Activated CD4-positive, CD25-positive, alpha-beta regulatory T cell treated with anti-CD3 and anti-CD28 coated beads, Interleukin-2, amount 50 U/mL, for 24 hours (primary cell): Measurements from ENCODE around the gene IGSF10.
A peak's percentile ranks its signal among the peaks of the same experiment; 100 is the strongest.
"Not testable (repeated sequence)": the region's sequence is repeated elsewhere in the genome, so short reads cannot be mapped to it uniquely, and the experiment has no call there.

Experiments used
- ATAC-seq, 2 donors: fragments of 150-1000 bp; cut with Tn5 transposase; one replicate each; pipeline ENCODE4 v1.10.0; 2021; ENCODE audit warnings: mild to moderate bottlenecking in 1 of 2, moderate library complexity in 1 of 2

IGSF10 gene

DNA sequence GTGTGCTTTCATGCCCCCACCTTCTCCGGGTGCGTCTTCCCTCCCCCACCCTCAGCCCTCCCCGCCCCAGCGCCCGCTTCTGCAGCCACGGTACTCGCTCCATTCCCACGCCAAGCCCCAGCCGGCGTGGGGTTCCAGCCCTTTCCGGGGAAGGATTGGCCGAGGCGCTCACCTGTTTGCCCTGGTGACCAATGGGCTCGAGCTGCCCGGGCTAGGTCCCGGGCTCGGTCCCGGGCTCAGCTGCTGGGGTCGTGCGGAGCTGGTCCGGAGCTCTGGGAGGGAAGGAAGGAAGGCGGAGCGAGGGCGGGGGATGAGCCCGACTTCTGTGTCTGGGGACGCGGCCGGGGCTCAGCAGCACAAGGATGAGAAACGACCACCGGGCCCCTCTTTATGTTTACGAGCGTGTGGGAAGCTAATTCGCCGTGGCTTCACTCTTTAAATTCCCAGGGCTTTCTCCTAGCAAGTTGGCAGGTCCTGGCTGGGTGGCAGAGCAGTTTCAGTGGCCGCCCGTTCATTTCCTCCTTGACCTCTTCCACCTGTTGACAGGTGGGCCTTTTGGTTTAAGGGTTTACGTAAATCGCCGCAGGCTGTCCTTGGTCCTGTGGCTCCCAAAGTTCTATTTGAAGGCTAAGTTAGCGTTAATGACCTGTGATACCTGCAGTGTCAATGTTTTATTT, at the start of gene IGSF10:
Gene IGSF10, minus strand, starts transcription at position 288 of the 677 bp plus-strand sequence. CDS start 2,352 bp downstream, outside the sequence.
- ATAC-seq = no peak

- ATAC-seq = not testable (repeated sequence)
Measured at GRCh38 chr3:151509468-151510135, 48.7 kb upstream of the IGSF10 start.

DNA sequence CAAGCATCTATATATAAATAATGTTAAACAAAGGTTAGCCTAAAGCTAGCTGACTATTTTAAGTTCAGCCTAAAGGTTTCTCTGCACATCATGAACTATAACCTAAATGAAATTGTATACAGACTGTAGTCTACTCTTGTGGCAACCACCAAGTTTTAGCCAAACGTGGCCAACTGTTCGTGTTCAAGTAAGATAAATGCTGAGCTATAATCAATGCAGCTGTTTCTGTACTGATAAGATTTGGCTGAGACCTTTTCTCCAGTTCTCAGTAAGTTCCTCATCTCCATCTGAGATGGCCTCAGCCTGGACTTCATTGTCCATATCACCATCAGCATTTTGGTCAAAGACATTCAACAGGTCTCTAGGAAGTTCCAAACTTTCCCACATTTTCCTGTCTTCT, 43.7 kb upstream of the IGSF10 start:
- ATAC-seq = no peak

- ATAC-seq = no peak
Measured at GRCh38 chr3:151503074-151503473, 42.2 kb upstream of the IGSF10 start.

GRCh38 chr3:151501923-151502632, 41.2 kb upstream of the IGSF10 start:
- ATAC-seq = no peak

- ATAC-seq = no peak
Measured at GRCh38 chr3:151501171-151501922, 40.5 kb upstream of the IGSF10 start.

DNA sequence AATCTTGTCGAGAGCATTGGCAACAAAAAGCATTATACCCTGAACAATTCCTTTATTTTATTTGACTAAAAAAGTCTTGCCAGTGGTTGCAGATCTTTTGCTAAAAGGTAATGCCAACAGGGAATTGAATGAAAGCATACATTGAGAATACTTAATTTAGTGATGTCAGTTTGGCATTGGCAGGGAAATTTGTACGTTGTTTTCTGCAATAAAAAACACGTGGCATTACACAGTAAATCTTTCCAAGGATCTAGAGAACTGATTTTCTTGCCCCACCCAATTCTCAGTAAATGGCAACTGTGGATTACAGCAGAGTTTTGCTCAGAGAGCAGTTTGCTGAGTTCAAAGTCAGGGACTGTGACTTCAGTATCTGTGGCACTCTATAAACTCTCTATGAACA, 38.3 kb upstream of the IGSF10 start:
- ATAC-seq = no peak

DNA sequence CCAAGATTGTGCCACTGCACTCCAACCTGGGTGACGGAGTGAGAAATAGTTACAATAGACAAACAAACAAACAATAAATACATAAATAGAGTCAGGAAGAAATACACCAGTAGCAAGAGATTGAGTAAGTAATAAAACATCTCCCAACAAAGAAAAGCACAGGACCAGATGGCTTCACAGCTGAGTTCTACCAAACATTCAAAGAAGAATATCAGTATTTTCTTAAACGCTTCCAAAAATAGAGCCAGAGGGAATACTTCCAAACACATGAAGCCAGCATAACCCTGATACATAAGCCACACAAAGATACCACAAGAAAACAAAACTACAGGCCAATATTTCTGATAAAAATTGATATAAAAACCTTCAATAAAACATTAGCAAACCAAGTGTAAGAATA, 30.7 kb upstream of the IGSF10 start:
- no peak for ATAC-seq

- not testable (repeated sequence) for ATAC-seq
Measured at GRCh38 chr3:151487833-151488232, 27.0 kb upstream of the IGSF10 start.

- no peak for ATAC-seq
Measured at GRCh38 chr3:151483961-151484520, 23.2 kb upstream of the IGSF10 start.

DNA sequence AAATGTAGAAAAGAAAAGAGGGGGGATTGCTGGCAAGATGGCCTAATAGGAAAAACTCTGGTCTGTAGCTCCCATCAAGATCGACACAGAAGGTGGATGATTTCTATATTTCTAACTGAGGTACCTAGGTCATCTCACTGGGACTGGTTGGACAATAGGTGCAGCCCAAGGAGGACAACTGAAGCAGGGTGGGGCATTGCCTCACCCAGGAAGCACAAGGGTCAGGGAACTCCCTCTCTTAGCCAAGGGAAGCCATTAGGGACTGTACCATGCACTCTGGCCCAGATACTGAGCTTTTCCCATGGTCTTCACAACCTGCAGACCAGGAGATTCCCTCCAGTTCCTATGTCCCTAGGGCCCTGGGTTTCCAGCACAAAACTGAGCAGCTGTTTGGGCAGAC, 22.6 kb upstream of the IGSF10 start:
- ATAC-seq = no peak

- ATAC-seq = no peak
Measured at GRCh38 chr3:151480492-151480891, 19.6 kb upstream of the IGSF10 start.

- ATAC-seq = no peak
Measured at GRCh38 chr3:151479452-151479851, 18.6 kb upstream of the IGSF10 start.

GRCh38 chr3:151478335-151478697, 17.5 kb upstream of the IGSF10 start:
- ATAC-seq = no peak

GRCh38 chr3:151477591-151478334, 16.9 kb upstream of the IGSF10 start:
- no peak for ATAC-seq

DNA sequence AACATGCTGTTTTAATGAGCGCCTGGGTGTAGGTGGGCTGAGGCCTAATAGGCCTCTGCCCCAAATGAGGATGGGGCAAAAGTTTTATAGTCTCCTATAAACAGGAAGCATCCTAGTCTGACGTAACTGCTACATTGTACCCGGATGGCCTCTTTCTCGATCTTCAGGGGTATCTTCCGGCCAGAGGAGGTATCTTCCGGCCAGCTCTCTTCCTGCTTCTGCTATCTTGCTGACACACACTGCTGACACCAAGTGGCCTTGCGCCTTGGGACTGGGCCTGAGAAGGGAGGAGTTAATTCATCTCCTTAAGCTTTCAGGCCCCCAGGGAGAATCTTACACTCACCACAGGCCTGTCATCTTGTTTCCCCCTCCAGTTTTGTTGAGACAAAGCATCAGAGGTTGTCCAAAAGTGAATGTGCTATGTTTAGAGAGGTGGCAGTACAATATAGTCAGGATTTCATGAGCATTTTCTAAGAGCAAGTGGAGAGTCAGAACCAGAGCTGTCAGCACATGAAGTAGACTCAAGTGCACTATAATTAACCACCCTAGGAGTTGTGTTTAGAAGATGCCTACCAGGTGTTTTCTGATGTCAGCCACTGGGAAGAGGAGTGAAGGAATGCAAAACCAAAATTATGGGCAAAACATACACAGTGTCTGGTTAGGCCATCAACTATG, 15.6 kb upstream of the IGSF10 start:
- no peak for ATAC-seq

GRCh38 chr3:151468284-151468917, 7.5 kb upstream of the IGSF10 start:
- ATAC-seq = peak in 1 of 2 donors; percentile 62

DNA sequence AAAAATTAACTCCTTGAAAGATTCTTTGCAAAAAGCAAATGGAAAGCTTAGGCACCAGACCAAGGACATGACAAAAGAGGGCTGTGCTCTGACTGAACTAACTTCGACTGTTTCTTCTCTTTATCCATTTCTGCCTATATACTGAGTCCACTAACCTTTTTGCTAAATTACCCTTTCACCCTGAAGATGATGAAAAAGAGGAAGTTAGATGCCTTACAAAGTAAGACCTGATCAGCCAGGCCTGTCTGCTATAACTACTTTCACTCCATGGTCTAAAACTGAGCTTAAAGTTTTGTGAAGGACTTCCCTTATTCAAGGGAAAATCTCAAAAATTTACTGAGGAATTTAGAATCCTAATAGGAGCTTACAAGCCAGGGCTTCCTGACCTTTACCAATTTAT, 6.2 kb upstream of the IGSF10 start:
- no peak for ATAC-seq

GRCh38 chr3:151462991-151463390, 2.1 kb upstream of the IGSF10 start:
- no peak for ATAC-seq

GRCh38 chr3:151462278-151462780, 1.5 kb upstream of the IGSF10 start:
- ATAC-seq = no peak

GRCh38 chr3:151460228-151460627, 633 bp downstream of the IGSF10 start:
- ATAC-seq = no peak
